Cortex of kidney (tissue), 1 donor: ENCODE measurements around the gene UCN2.

Source experiments
- DNase-seq: peaks from one replicate; lab custom pipeline; 2025; lab: John Stamatoyannopoulos, UW

The UCN2 gene

GRCh38 chr3:48591436-48591835 is 27.9 kb upstream of the UCN2 start:
- no peak for DNase-seq

- DNase-seq = no peak
These were observed 24.6 kb upstream of the UCN2 start for GRCh38 chr3:48588230-48588629.

GRCh38 chr3:48587686-48588085 is 24.1 kb upstream of the UCN2 start:
- DNase-seq = no peak

- DNase-seq = no peak
These were observed 21.8 kb upstream of the UCN2 start for GRCh38 chr3:48585411-48585810.

- DNase-seq = no peak
These were observed 21.3 kb upstream of the UCN2 start for GRCh38 chr3:48584836-48585235.

GRCh38 chr3:48581621-48582481 is 18.3 kb upstream of the UCN2 start:
- DNase-seq = no peak

GRCh38 chr3:48576647-48577046 is 13.1 kb upstream of the UCN2 start:
- no peak for DNase-seq

- DNase-seq = no peak
These were observed 11.8 kb upstream of the UCN2 start for GRCh38 chr3:48575366-48575765.

GRCh38 chr3:48573973-48574585 is 10.5 kb upstream of the UCN2 start:
- DNase-seq = no peak

GRCh38 chr3:48572517-48572916 is 8.9 kb upstream of the UCN2 start:
- DNase-seq = no peak

- no peak for DNase-seq
These were observed 8.4 kb upstream of the UCN2 start for GRCh38 chr3:48571938-48572337.

GRCh38 chr3:48569808-48570450 is 6.3 kb upstream of the UCN2 start:
- DNase-seq = no peak

GRCh38 chr3:48569400-48569799 is 5.8 kb upstream of the UCN2 start:
- DNase-seq = no peak

- DNase-seq = no peak
These were observed 4.9 kb upstream of the UCN2 start for GRCh38 chr3:48568476-48568875.

- no peak for DNase-seq
These were observed 3.9 kb upstream of the UCN2 start for GRCh38 chr3:48567500-48567899.

- DNase-seq = no peak
These were observed 3.5 kb upstream of the UCN2 start for GRCh38 chr3:48567090-48567489.

GRCh38 chr3:48566401-48566760 is 2.8 kb upstream of the UCN2 start:
- no peak for DNase-seq

- DNase-seq = no peak
These were observed 2.2 kb upstream of the UCN2 start for GRCh38 chr3:48565591-48566400.

GRCh38 chr3:48565186-48565585 is 1.6 kb upstream of the UCN2 start:
- DNase-seq = no peak

- DNase-seq = no peak
These were observed 1.1 kb upstream of the UCN2 start for GRCh38 chr3:48564667-48565066.

- no peak for DNase-seq
These were observed 441 bp upstream of the UCN2 start for GRCh38 chr3:48564022-48564421.

GRCh38 chr3:48562367-48563095 is 1.1 kb downstream of the UCN2 start:
- no peak for DNase-seq
